Thyroid gland (tissue), 4 donors: ENCODE data around the gene ABCA13.

Source experiments
- CTCF ChIP-seq, 6 experiments: fragments of 200-600 bp in 3 of 6; fragments of 450-650 bp in 3 of 6; sonication (generic) in 3 of 6; IDR thresholded peaks; one replicate each; pipeline ENCODE4 v1.5.1; 2016 to 2019; ENCODE audit warnings: antibody characterized with exemption in 6 of 6, mild to moderate bottlenecking in 2 of 6, inconsistent platforms in 1 of 6, moderate library complexity in 1 of 6
- POLR2A ChIP-seq, 2 donors: fragments of 450-650 bp; IDR thresholded peaks; one replicate each; pipeline ENCODE4 v1.6.1; 2017; ENCODE audit warnings: antibody characterized with exemption in 2 of 2, mild to moderate bottlenecking in 2 of 2, moderate library complexity in 1 of 2

- no peak for TF ChIP-seq CTCF (IDR thresholded peaks at IDR 0.05)
- TF ChIP-seq POLR2A (IDR thresholded peaks at IDR 0.05): no peak
These were observed 255.8 kb downstream of the ABCA13 start for GRCh38 chr7:48426966-48427555.
